Ishikawa (cell line): Measurements from ENCODE around the gene PRICKLE3.

ENCODE experiments used
- CEBPB ChIP-seq: IDR thresholded peaks from 2 replicates; pipeline ENCODE4 v1.6.1; 2012
- CREB1 ChIP-seq: IDR thresholded peaks from 2 replicates; pipeline ENCODE4 v1.6.1; 2012; ENCODE audit warnings: low read depth
- EGR1 ChIP-seq: IDR thresholded peaks from 2 replicates; pipeline ENCODE4 v1.6.1; 2012
- EP300 ChIP-seq: IDR thresholded peaks from 2 replicates; pipeline ENCODE4 v1.6.1; 2012; ENCODE audit warnings: borderline replicate concordance
- FOXM1 ChIP-seq: IDR thresholded peaks from 2 replicates; pipeline ENCODE4 v1.6.1; 2012; ENCODE audit warnings: low read depth, borderline replicate concordance
- MAX ChIP-seq: IDR thresholded peaks from 2 replicates; pipeline ENCODE4 v1.6.1; 2012
- NFIC ChIP-seq: IDR thresholded peaks from 2 replicates; pipeline ENCODE4 v1.6.1; 2012
- RAD21 ChIP-seq: IDR thresholded peaks from 2 replicates; pipeline ENCODE4 v1.6.1; 2012; ENCODE audit warnings: low read depth
- REST ChIP-seq: IDR thresholded peaks from 2 replicates; pipeline ENCODE4 v1.6.1; 2012; ENCODE audit warnings: low read depth, mild to moderate bottlenecking
- TAF1 ChIP-seq: IDR thresholded peaks from 2 replicates; pipeline ENCODE4 v1.6.1; 2012; ENCODE audit warnings: low read depth, mild to moderate bottlenecking
- TCF12 ChIP-seq: IDR thresholded peaks from 2 replicates; pipeline ENCODE4 v1.6.1; 2012; ENCODE audit warnings: low read depth
- TEAD4 ChIP-seq: IDR thresholded peaks from 2 replicates; pipeline ENCODE4 v1.6.1; 2012
- USF1 ChIP-seq: IDR thresholded peaks from 2 replicates; pipeline ENCODE4 v1.6.1; 2012
- YY1 ChIP-seq: IDR thresholded peaks from 2 replicates; pipeline ENCODE4 v1.6.1; 2012; ENCODE audit warnings: low read depth
- ZBTB7A ChIP-seq: IDR thresholded peaks from 2 replicates; pipeline ENCODE4 v1.6.1; 2012; ENCODE audit warnings: low read depth

Gene PRICKLE3

GRCh38 chrX:49205443-49205842 is 19.3 kb upstream of the PRICKLE3 start:
- TF ChIP-seq EGR1 (no peak), TAF1 (no peak), EP300 (no peak), MAX (no peak), FOXM1 (no peak), NFIC (no peak), USF1 (no peak), TCF12 (no peak)

- TF ChIP-seq ZBTB7A (no peak), EP300 (no peak), TCF12 (no peak), REST (no peak), CEBPB (no peak), USF1 (no peak), MAX (no peak), FOXM1 (no peak), YY1 (no peak), EGR1 (no peak)
These were observed 18.5 kb upstream of the PRICKLE3 start for GRCh38 chrX:49204709-49205108.

- TF ChIP-seq CEBPB (no peak), TEAD4 (no peak), EGR1 (no peak), ZBTB7A (no peak), EP300 (no peak), FOXM1 (no peak), TAF1 (no peak), MAX (no peak), RAD21 (no peak)
These were observed 17.8 kb upstream of the PRICKLE3 start for GRCh38 chrX:49204017-49204416.

GRCh38 chrX:49203536-49203935 is 17.4 kb upstream of the PRICKLE3 start:
- TF ChIP-seq TEAD4: no peak
- TF ChIP-seq TCF12: no peak
- TF ChIP-seq CEBPB: no peak
- no peak for TF ChIP-seq NFIC

GRCh38 chrX:49202022-49202421 is 15.8 kb upstream of the PRICKLE3 start:
- no peak for TF ChIP-seq TAF1

- TF ChIP-seq MAX (peak; percentile 78), NFIC (no peak), USF1 (no peak), CREB1 (no peak), TAF1 (peak; percentile 66; the same call in 1 of the 2 replicates), CEBPB (no peak), RAD21 (no peak), EP300 (peak; percentile 85), REST (peak; percentile 93), TEAD4 (0 out of 2 replicates have a peak, but pooled peaks have one; percentile 22), FOXM1 (no peak), EGR1 (peak; percentile 40; the same call in 1 of the 2 replicates), ZBTB7A (no peak), TCF12 (no peak; the same call in 1 of the 2 replicates), YY1 (peak; percentile 83)
These were observed 14.0 kb upstream of the PRICKLE3 start, which contains the start of gene SYP for GRCh38 chrX:49199906-49200771. SYP (minus strand) TSS chrX:49200193; CDS start chrX:49200186, 7 bp downstream.
